NB4 (cell line): ENCODE results near the gene GNRHR.
"Not testable (repeated sequence)": the region's sequence is repeated elsewhere in the genome, so short reads cannot be mapped to it uniquely, and the experiment has no call there.

Source experiments
- DNase-seq: peaks from one replicate; pipeline ENCODE4 v3.0.0; 2010; ENCODE audit warnings: low read depth
- H3K4me3 ChIP-seq: one replicate; pipeline ENCODE4 v1.5.1; 2011; ENCODE audit warnings: mild to moderate bottlenecking, low read depth, low read length, moderate library complexity
- CTCF ChIP-seq: IDR thresholded peaks from one replicate; pipeline ENCODE4 v1.5.1; 2012; ENCODE audit warnings: low read depth, low read length
- MAX ChIP-seq: IDR thresholded peaks from 2 replicates; pipeline ENCODE4 v1.6.1; 2011; ENCODE audit warnings: low read depth, low read length
- MYC ChIP-seq: IDR thresholded peaks from 2 replicates; pipeline ENCODE4 v1.6.1; 2011; ENCODE audit warnings: low read depth, low read length
- POLR2A ChIP-seq: IDR thresholded peaks from 2 replicates; pipeline ENCODE4 v1.6.1; 2011; ENCODE audit warnings: mild to moderate bottlenecking; ENCODE audit not compliant: insufficient read length; ENCODE audit errors: extremely low read depth

The GNRHR gene

GRCh38 chr4:67762086-67762485 lies 7.9 kb upstream of the GNRHR start:
- H3K4me3 ChIP-seq, result no peak overlapping the region
- TF ChIP-seq CTCF (no peak), MAX (no peak), POLR2A (no peak), MYC (no peak)
- no peak for DNase-seq

- not testable (repeated sequence) for DNase-seq
These were observed 2.8 kb upstream of the GNRHR start for GRCh38 chr4:67756991-67757390.

GRCh38 chr4:67755974-67756373 lies 1.8 kb upstream of the GNRHR start:
- H3K4me3 ChIP-seq, result no peak overlapping the region
- DNase-seq, result no peak
- no peak for TF ChIP-seq CTCF
- TF ChIP-seq POLR2A, result no peak
- TF ChIP-seq MAX, result no peak
- TF ChIP-seq MYC, result no peak

More at GRCh38 chr4:67756991-67757390, 2.8 kb upstream of the GNRHR start:
- not testable (repeated sequence) for H3K4me3 ChIP-seq

- DNase-seq, result no peak
- no peak overlapping the region for H3K4me3 ChIP-seq
- TF ChIP-seq CTCF, result no peak
- TF ChIP-seq MYC, result no peak
- TF ChIP-seq POLR2A, result no peak
- no peak for TF ChIP-seq MAX
These were observed 2.9 kb downstream of the GNRHR start for GRCh38 chr4:67751260-67751659.

GRCh38 chr4:67750691-67751090 lies 3.5 kb downstream of the GNRHR start:
- DNase-seq, result no peak
- no peak for TF ChIP-seq CTCF
- no peak for TF ChIP-seq MYC

GRCh38 chr4:67749286-67749685 lies 4.9 kb downstream of the GNRHR start:
- no peak for DNase-seq
- TF ChIP-seq POLR2A, result no peak
- TF ChIP-seq CTCF, result no peak
- TF ChIP-seq MAX, result no peak
- TF ChIP-seq MYC, result no peak
- no peak overlapping the region for H3K4me3 ChIP-seq

More at GRCh38 chr4:67750691-67751090, 3.5 kb downstream of the GNRHR start:
- no peak overlapping the region for H3K4me3 ChIP-seq
